ELF-1 (cell line): ENCODE data around the gene TNFRSF18.

Source experiments
- DNase-seq: peaks from one replicate; pipeline ENCODE4 v3.0.0-alpha.2; 2016; ENCODE audit warnings: low read depth, low spot score

Gene TNFRSF18

GRCh38 chr1:1228596-1229321 lies 22.4 kb upstream of the TNFRSF18 start:
- DNase-seq, result no peak

GRCh38 chr1:1228187-1228586 lies 21.8 kb upstream of the TNFRSF18 start:
- DNase-seq, result no peak

GRCh38 chr1:1227386-1227785 lies 21.0 kb upstream of the TNFRSF18 start:
- no peak for DNase-seq

- no peak for DNase-seq
These were observed 20.4 kb upstream of the TNFRSF18 start for GRCh38 chr1:1226566-1227362.

GRCh38 chr1:1225913-1226312 lies 19.5 kb upstream of the TNFRSF18 start:
- DNase-seq, result no peak

- no peak for DNase-seq
These were observed 18.9 kb upstream of the TNFRSF18 start for GRCh38 chr1:1225238-1225845.

- DNase-seq, result no peak
These were observed 17.5 kb upstream of the TNFRSF18 start for GRCh38 chr1:1223891-1224290.

GRCh38 chr1:1223321-1223720 lies 16.9 kb upstream of the TNFRSF18 start:
- no peak for DNase-seq

GRCh38 chr1:1222575-1223225 lies 16.3 kb upstream of the TNFRSF18 start:
- no peak for DNase-seq

GRCh38 chr1:1221887-1222574 lies 15.6 kb upstream of the TNFRSF18 start:
- no peak for DNase-seq

GRCh38 chr1:1220197-1220596 lies 13.8 kb upstream of the TNFRSF18 start:
- no peak for DNase-seq

GRCh38 chr1:1219341-1219740 lies 12.9 kb upstream of the TNFRSF18 start:
- DNase-seq, result no peak

GRCh38 chr1:1218524-1219200 lies 12.3 kb upstream of the TNFRSF18 start:
- no peak for DNase-seq

GRCh38 chr1:1217621-1218523 lies 11.5 kb upstream of the TNFRSF18 start:
- DNase-seq, result no peak

GRCh38 chr1:1216770-1217620 lies 10.6 kb upstream of the TNFRSF18 start:
- no peak for DNase-seq

- DNase-seq, result no peak
These were observed 9.7 kb upstream of the TNFRSF18 start for GRCh38 chr1:1215881-1216605.

GRCh38 chr1:1215080-1215676 lies 8.8 kb upstream of the TNFRSF18 start:
- DNase-seq, result no peak
